ENCODE results near the gene KCNQ1.

Gene KCNQ1

GRCh38 chr11:2814751-2815150 is 369.9 kb downstream of the KCNQ1 start:
- no peak overlapping the region for H3K4me3 ChIP-seq (ENCODE audit: insufficient read depth, low read length, poor library complexity, severe bottlenecking)
- H3K9ac ChIP-seq (ENCODE audit: low read length): no peak overlapping the region
- H2AFZ ChIP-seq (ENCODE audit: low read depth, low read length, severe bottlenecking): no peak overlapping the region
- no peaks in the 10 kb centered on the region for H4K20me1 ChIP-seq (ENCODE audit: low read depth, low read length)
- no peaks in the 10 kb centered on the region for H3K9me2 ChIP-seq (replicated peaks; ENCODE audit: insufficient read depth, low read length)
- H3F3A ChIP-seq (ENCODE audit: insufficient read depth): no peaks in the 10 kb centered on the region
- H3K9me3 ChIP-seq (ENCODE audit: insufficient read depth, low read length): peaks cover 5% of the 10 kb centered on the region
- no peaks in the 10 kb centered on the region for H3K27me3 ChIP-seq (ENCODE audit: low read length)
- no peaks in the 10 kb centered on the region for H3K79me2 ChIP-seq (ENCODE audit: insufficient read depth, low read length)
- H3K27ac ChIP-seq (ENCODE audit: low read depth, low read length): no peak overlapping the region
- H3K4me2 ChIP-seq (ENCODE audit: low read depth, low read length, poor library complexity, severe bottlenecking): no peak overlapping the region
- H3K36me3 ChIP-seq (ENCODE audit: low read length): no peaks in the 10 kb centered on the region
- TF ChIP-seq CTCF (IDR thresholded peaks at IDR 0.05; ENCODE audit: insufficient read depth, low read length, poor library complexity, severe bottlenecking): no peak
- TF ChIP-seq EZH2phosphoT487 (conservative IDR thresholded peaks at IDR 0.05; ENCODE audit: low read length): no peak

- TF ChIP-seq EZH2phosphoT487 (conservative IDR thresholded peaks at IDR 0.05; ENCODE audit: low read length) (no peak), CTCF (IDR thresholded peaks at IDR 0.05; ENCODE audit: insufficient read depth, low read length, poor library complexity, severe bottlenecking) (no peak)
- no peak overlapping the region for H3K4me2 ChIP-seq (ENCODE audit: low read depth, low read length, poor library complexity, severe bottlenecking)
- no peak overlapping the region for H3K4me3 ChIP-seq (ENCODE audit: insufficient read depth, low read length, poor library complexity, severe bottlenecking)
- H4K20me1 ChIP-seq (ENCODE audit: low read depth, low read length): no peaks in the 10 kb centered on the region
- H3K36me3 ChIP-seq (ENCODE audit: low read length): no peaks in the 10 kb centered on the region
- H3K27me3 ChIP-seq (ENCODE audit: low read length): no peaks in the 10 kb centered on the region
- H3K9ac ChIP-seq (ENCODE audit: low read length): no peak overlapping the region
- H3F3A ChIP-seq (ENCODE audit: insufficient read depth): no peaks in the 10 kb centered on the region
- no peaks in the 10 kb centered on the region for H3K9me2 ChIP-seq (replicated peaks; ENCODE audit: insufficient read depth, low read length)
- H3K27ac ChIP-seq (ENCODE audit: low read depth, low read length): no peak overlapping the region
- no peaks in the 10 kb centered on the region for H3K79me2 ChIP-seq (ENCODE audit: insufficient read depth, low read length)
- H2AFZ ChIP-seq (ENCODE audit: low read depth, low read length, severe bottlenecking): no peak overlapping the region
- H3K9me3 ChIP-seq (ENCODE audit: insufficient read depth, low read length): peaks cover 5% of the 10 kb centered on the region
These were observed 371.1 kb downstream of the KCNQ1 start for GRCh38 chr11:2815762-2816496.

GRCh38 chr11:2816523-2816922 is 371.7 kb downstream of the KCNQ1 start:
- H3K9ac ChIP-seq (ENCODE audit: low read length): no peak overlapping the region
- no peak overlapping the region for H3K4me3 ChIP-seq (ENCODE audit: insufficient read depth, low read length, poor library complexity, severe bottlenecking)
- H3K27me3 ChIP-seq (ENCODE audit: low read length): no peaks in the 10 kb centered on the region
- TF ChIP-seq CTCF (IDR thresholded peaks at IDR 0.05; ENCODE audit: insufficient read depth, low read length, poor library complexity, severe bottlenecking) (no peak), EZH2phosphoT487 (conservative IDR thresholded peaks at IDR 0.05; ENCODE audit: low read length) (no peak)
- H3F3A ChIP-seq (ENCODE audit: insufficient read depth): no peaks in the 10 kb centered on the region
- no peaks in the 10 kb centered on the region for H4K20me1 ChIP-seq (ENCODE audit: low read depth, low read length)
- no peak overlapping the region for H3K27ac ChIP-seq (ENCODE audit: low read depth, low read length)
- H2AFZ ChIP-seq (ENCODE audit: low read depth, low read length, severe bottlenecking): no peak overlapping the region
- H3K4me2 ChIP-seq (ENCODE audit: low read depth, low read length, poor library complexity, severe bottlenecking): no peak overlapping the region
- H3K79me2 ChIP-seq (ENCODE audit: insufficient read depth, low read length): no peaks in the 10 kb centered on the region
- H3K9me2 ChIP-seq (replicated peaks; ENCODE audit: insufficient read depth, low read length): no peaks in the 10 kb centered on the region
- peaks cover 5% of the 10 kb centered on the region for H3K9me3 ChIP-seq (ENCODE audit: insufficient read depth, low read length)
- no peaks in the 10 kb centered on the region for H3K36me3 ChIP-seq (ENCODE audit: low read length)
